T-cell (primary cell): Measurements from ENCODE around the gene TMEM59L. TPM values are rescaled to one million over a fixed set of nuclear protein-coding genes. Genes with fewer than 3 reads are reported as not detected.
A peak's percentile ranks its signal among the peaks of the same experiment; 100 is the strongest.
"Not testable (repeated sequence)": the region's sequence is repeated elsewhere in the genome, so short reads cannot be mapped to it uniquely, and the experiment has no call there.

Experiments
- ATAC-seq, 4 experiments: fragments of 200-7000 bp in 3 of 4; fragments of 150-1000 bp in 1 of 4; cut with Tn5 transposase; replicated peaks in 1 of 4; 1 replicate in 3 of 4; 2 replicates in 1 of 4; pipeline ENCODE4 v1.10.0; 2021; ENCODE audit warnings: moderate library complexity in 3 of 4, mild to moderate bottlenecking in 2 of 4, moderate number of reproducible peaks in 1 of 4
- CTCF ChIA-PET, 2 donors: fragments of 300-600 bp; sonication (Branson Sonifier 250); formaldehyde crosslinking; loops; one replicate each; lab custom pipeline; 2022; ENCODE audit warnings: antibody characterized with exemption in 2 of 2; lab: Charles Lee
- POLR2A ChIA-PET, 2 donors: fragments of 300-600 bp; sonication (Branson Sonifier 250); formaldehyde crosslinking; loops; one replicate each; lab custom pipeline; 2022; ENCODE audit warnings: antibody characterized with exemption in 2 of 2; lab: Charles Lee
- DNase-seq, 35 experiments: peaks; one replicate each; pipeline versions ENCODE4 v3.0.0 to v3.0.0-alpha.2; 2013 to 2023
- H3K27ac ChIP-seq: one replicate; pipeline ENCODE4 v1.5.1; 2013; ENCODE audit warnings: low read length
- H3K27me3 ChIP-seq, 2 experiments: replicated peaks in 1 of 2; 1 replicate in 1 of 2; 2 replicates in 1 of 2; pipeline versions ENCODE4 v1.6.1 to v1.7.0; 2013; ENCODE audit warnings: low read length in 1 of 2, mixed read lengths in 1 of 2; ENCODE audit not compliant: control insufficient read depth in 2 of 2, insufficient read depth in 2 of 2; ENCODE audit errors: extremely low read depth in 1 of 2
- H3K36me3 ChIP-seq, 2 donors: 1 replicate in 1 of 2; 2 replicates in 1 of 2; pipeline versions ENCODE4 v1.6.1 to v1.7.0; 2013; ENCODE audit warnings: low read length in 1 of 2; ENCODE audit not compliant: control insufficient read depth in 2 of 2, insufficient read depth in 1 of 2; ENCODE audit errors: extremely low read depth in 1 of 2
- H3K4me1 ChIP-seq, 2 experiments: 1 replicate in 1 of 2; 2 replicates in 1 of 2; pipeline versions ENCODE4 v1.6.1 to v1.7.0; 2013; ENCODE audit warnings: low read length in 2 of 2, mixed read lengths in 1 of 2; ENCODE audit not compliant: insufficient read depth in 2 of 2, control insufficient read depth in 1 of 2; ENCODE audit errors: extremely low read depth in 1 of 2
- H3K4me3 ChIP-seq, 2 donors: 1 replicate in 1 of 2; 2 replicates in 1 of 2; pipeline versions ENCODE4 v1.5.1 to v1.7.0; 2013; ENCODE audit warnings: mild to moderate bottlenecking in 2 of 2, low read length in 1 of 2, moderate library complexity in 1 of 2; ENCODE audit not compliant: control insufficient read depth in 1 of 2; ENCODE audit errors: extremely low read depth in 1 of 2
- H3K9me3 ChIP-seq: 2 replicates; pipeline ENCODE4 v1.7.0; 2013
- H3K27ac Mint-ChIP-seq, 2 donors: one replicate each; pipeline ENCODE4 v1.8.0; 2020 to 2021; ENCODE audit warnings: mild to moderate bottlenecking in 2 of 2, mixed read lengths in 2 of 2
- H3K27me3 Mint-ChIP-seq, 2 donors: one replicate each; pipeline ENCODE4 v1.8.0; 2021 to 2022; ENCODE audit warnings: mixed read lengths in 2 of 2
- H3K36me3 Mint-ChIP-seq: one replicate; pipeline ENCODE4 v1.8.0; 2021; ENCODE audit warnings: mixed read lengths
- H3K4me1 Mint-ChIP-seq, 3 donors: one replicate each; pipeline ENCODE4 v1.8.0; 2020 to 2022; ENCODE audit warnings: mixed read lengths in 3 of 3, mild to moderate bottlenecking in 1 of 3
- H3K4me3 Mint-ChIP-seq, 3 donors: one replicate each; pipeline ENCODE4 v1.8.0; 2020 to 2022; ENCODE audit warnings: mild to moderate bottlenecking in 3 of 3, mixed read lengths in 3 of 3, moderate library complexity in 3 of 3
- H3K9me3 Mint-ChIP-seq, 3 donors: one replicate each; pipeline ENCODE4 v1.8.0; 2020 to 2022; ENCODE audit warnings: mixed read lengths in 3 of 3
- WGBS: methylation state at CpG from one replicate; pipeline ENCODE4 v1.1.5; 2013; ENCODE audit warnings: missing lambda C conversion rate; ENCODE audit not compliant: insufficient coverage; 5-methylcytosine and 5-hydroxymethylcytosine counted together
- total RNA-seq, 35 experiments: library from RNA in 6 of 35; stranded (reverse) in 6 of 35; fragments of 120-200 nt in 1 of 35; gene quantifications; one replicate each; pipeline versions ENCODE4 v1.2.1 to v1.2.4 and lab custom pipeline; 2013 to 2026

TMEM59L gene
- total RNA-seq, 5 donors from 2014 or later (not counting 1 experiment from before 2014, with no cell fraction given): 0.38 to 0.40 TPM; not detected in 3

GRCh38 chr19:18592732-18593131, 19.9 kb upstream of the TMEM59L start:
- H3K36me3 ChIP-seq: peaks cover 8 to 12% of the 10 kb centered on the region in 2 donors
- not testable (repeated sequence) for H3K9me3 Mint-ChIP-seq, H3K36me3 Mint-ChIP-seq, ATAC-seq, H3K27me3 Mint-ChIP-seq, H3K4me3 ChIP-seq, DNase-seq, H3K9me3 ChIP-seq, H3K4me3 Mint-ChIP-seq
- 100% methylated on average over 3 of the region's 5 CpGs for WGBS
- Mint-ChIP-seq H3K27ac (peak overlapping the region in 1 of 2 donors; percentile 28), H3K4me1 (peaks cover 32 to 41% (median 35%) of the 10 kb centered on the region in 3 donors)
- peaks cover 0 to 12% of the 10 kb centered on the region in 2 experiments for H3K27me3 ChIP-seq
- peak overlapping the region; percentile 24 for H3K27ac ChIP-seq
- CTCF ChIA-PET: interaction anchor here (0.5 to 1.6 kb wide), 4 partner anchors 21 to 581 kb away, joined by 3 to 5 read pairs (median 4); partner anchors contain the start of gene UBA52 (in 1 of the 2)
- H3K4me1 ChIP-seq: peaks cover 16 to 56% of the 10 kb centered on the region in 2 experiments
- POLR2A ChIA-PET: interaction anchor here in 1 of 2 donors (0.5 kb wide), 2 partner anchors 40 to 120 kb away, joined by 3 read pairs; no protein-coding TSS in a partner anchor

- Histone ChIP-seq H3K9me3 (no peaks in the 10 kb centered on the region), H3K27ac (no peak overlapping the region), H3K4me3 (peak overlapping the region in 1 of 2 donors; percentile 27), H3K36me3 (peaks cover 8 to 12% of the 10 kb centered on the region in 2 donors), H3K4me1 (peaks cover 11 to 49% of the 10 kb centered on the region in 2 experiments), H3K27me3 (peaks cover 0 to 20% of the 10 kb centered on the region in 2 experiments)
- Mint-ChIP-seq H3K36me3 (peaks cover 3% of the 10 kb centered on the region), H3K27ac (peak overlapping the region in 1 of 2 donors; percentile 75), H3K4me3 (peak overlapping the region; percentile 34 to 76 (median 48)), H3K27me3 (peaks cover 0 to 4% of the 10 kb centered on the region in 2 donors), H3K4me1 (peaks cover 25 to 33% (median 28%) of the 10 kb centered on the region in 3 donors), H3K9me3 (no peaks in the 10 kb centered on the region)
- peak in 1 of 35 experiments; percentile 31 for DNase-seq
- POLR2A ChIA-PET: interaction anchor here in 1 of 2 donors (0.5 kb wide), 1 partner anchor 121 kb away, joined by 3 read pairs; no protein-coding TSS in a partner anchor
- 69% methylated on average over 15 of the region's 25 CpGs for WGBS
- CTCF ChIA-PET: interaction anchor here (0.7 to 1.6 kb wide), 7 partner anchors 12 to 254 kb away, joined by 3 to 7 read pairs (median 4); partner anchors contain the start of gene UBA52 (in 1 of the 2)
- ATAC-seq: no peak
Observed at GRCh38 chr19:18593367-18594095, 19.1 kb upstream of the TMEM59L start.

- POLR2A ChIA-PET: interaction anchor here in 1 of 2 donors (0.6 kb wide), 1 partner anchor 261 kb away, joined by 3 read pairs; no protein-coding TSS in a partner anchor
Observed at GRCh38 chr19:18594096-18594823, 18.4 kb upstream of the TMEM59L start.

GRCh38 chr19:18594824-18595373, 17.8 kb upstream of the TMEM59L start:
- Histone ChIP-seq H3K4me1 (peaks cover 6 to 39% of the 10 kb centered on the region in 2 experiments), H3K36me3 (peaks cover 8 to 12% of the 10 kb centered on the region in 2 donors), H3K27ac (no peak overlapping the region), H3K4me3 (peak overlapping the region; percentile 47 to 51), H3K9me3 (no peaks in the 10 kb centered on the region), H3K27me3 (peaks cover 0 to 34% of the 10 kb centered on the region in 2 experiments)
- Mint-ChIP-seq H3K4me3 (peak overlapping the region; percentile 64 to 76 (median 65)), H3K36me3 (peaks cover 3% of the 10 kb centered on the region), H3K4me1 (peaks cover 21 to 29% (median 23%) of the 10 kb centered on the region in 3 donors), H3K27ac (peak overlapping the region in 1 of 2 donors; percentile 74), H3K9me3 (no peaks in the 10 kb centered on the region), H3K27me3 (peaks cover 5 to 15% of the 10 kb centered on the region in 2 donors)
- WGBS: 48% methylated on average over 16 of the region's 26 CpGs
- peak in 2 of 4 experiments; percentile 3 to 12 for ATAC-seq
- POLR2A ChIA-PET: interaction anchor here in 1 of 2 donors (0.6 kb wide), 1 partner anchor 260 kb away, joined by 3 read pairs; no protein-coding TSS in a partner anchor
- CTCF ChIA-PET: interaction anchor here (0.5 to 1.2 kb wide), 4 partner anchors 55 to 799 kb away, joined by 3 to 4 read pairs (median 3); no protein-coding TSS in a partner anchor
- no peak for DNase-seq

More at GRCh38 chr19:18594096-18594823, 18.4 kb upstream of the TMEM59L start:
- Histone ChIP-seq H3K27me3 (peaks cover 0 to 27% of the 10 kb centered on the region in 2 experiments), H3K4me3 (peak overlapping the region; percentile 47 to 51), H3K9me3 (no peaks in the 10 kb centered on the region), H3K36me3 (peaks cover 8 to 12% of the 10 kb centered on the region in 2 donors), H3K27ac (no peak overlapping the region), H3K4me1 (peaks cover 11 to 46% of the 10 kb centered on the region in 2 experiments)
- Mint-ChIP-seq H3K9me3 (no peaks in the 10 kb centered on the region), H3K27ac (peak overlapping the region in 1 of 2 donors; percentile 74), H3K36me3 (peaks cover 3% of the 10 kb centered on the region), H3K4me3 (peak overlapping the region; percentile 64 to 76 (median 65)), H3K4me1 (peaks cover 25 to 33% (median 28%) of the 10 kb centered on the region in 3 donors), H3K27me3 (peaks cover 3 to 9% of the 10 kb centered on the region in 2 donors)
- ATAC-seq (peak; percentile 74 to 84 (median 77)), DNase-seq (peak; percentile 51 to 88 (median 70))
- CTCF ChIA-PET: interaction anchor here (0.5 to 1.2 kb wide), 8 partner anchors 12 to 798 kb away, joined by 3 to 13 read pairs (median 4); no protein-coding TSS in a partner anchor
- WGBS: 2% methylated on average over 43 of the region's 54 CpGs

- POLR2A ChIA-PET: no interaction called here
- peaks cover 3 to 34% of the 10 kb centered on the region in 2 experiments for H3K4me1 ChIP-seq
- peaks cover 3% of the 10 kb centered on the region for H3K36me3 Mint-ChIP-seq
- H3K9me3 Mint-ChIP-seq: no peaks in the 10 kb centered on the region
- CTCF ChIA-PET: no interaction called here
- H3K9me3 ChIP-seq: no peaks in the 10 kb centered on the region
- H3K4me3 ChIP-seq: no peak overlapping the region
- peaks cover 8 to 11% of the 10 kb centered on the region in 2 donors for H3K36me3 ChIP-seq
- DNase-seq (no peak), ATAC-seq (no peak)
- peaks cover 0 to 37% of the 10 kb centered on the region in 2 experiments for H3K27me3 ChIP-seq
- H3K4me1 Mint-ChIP-seq: peaks cover 17 to 23% (median 17%) of the 10 kb centered on the region in 3 donors
- H3K27ac Mint-ChIP-seq: peak overlapping the region in 1 of 2 donors; percentile 44
- H3K27ac ChIP-seq: no peak overlapping the region
- H3K4me3 Mint-ChIP-seq: peak overlapping the region; percentile 21 to 76 (median 28)
- H3K27me3 Mint-ChIP-seq: peaks cover 5 to 19% of the 10 kb centered on the region in 2 donors
- 85% methylated on average over 4 of the region's 6 CpGs for WGBS
Observed at GRCh38 chr19:18595475-18595874, 17.2 kb upstream of the TMEM59L start.
